H9 (cell line): ENCODE measurements around the gene DNASE1L2. TPM values are rescaled to one million over a fixed set of nuclear protein-coding genes. Genes with fewer than 3 reads are reported as not detected.

Experiments used
- DNase-seq: peaks from one replicate; pipeline ENCODE4 v3.0.0-alpha.2; 2017
- H2AFZ ChIP-seq: one replicate; pipeline ENCODE4 v1.6.1; 2013; ENCODE audit warnings: mild to moderate bottlenecking, low read length, control low read depth, moderate library complexity
- H2AK5ac ChIP-seq: 2 replicates; pipeline ENCODE4 v1.6.1; 2013; ENCODE audit warnings: low read length, control low read depth, mixed read lengths; ENCODE audit not compliant: insufficient read length
- H2BK120ac ChIP-seq: one replicate; pipeline ENCODE4 v1.6.1; 2013; ENCODE audit warnings: low read depth, mild to moderate bottlenecking, low read length, control low read depth, inconsistent platforms; ENCODE audit not compliant: poor library complexity, severe bottlenecking
- H2BK12ac ChIP-seq: 2 replicates; pipeline ENCODE4 v1.6.1; 2013; ENCODE audit warnings: low read length, control low read depth, mixed read lengths, low read depth; ENCODE audit not compliant: insufficient read length
- H2BK15ac ChIP-seq: 2 replicates; pipeline ENCODE4 v1.6.1; 2013; ENCODE audit warnings: low read depth, low read length, control low read depth
- H2BK20ac ChIP-seq: one replicate; pipeline ENCODE4 v1.6.1; 2013; ENCODE audit warnings: low read depth, mild to moderate bottlenecking, low read length, control low read depth, inconsistent platforms; ENCODE audit not compliant: poor library complexity, severe bottlenecking
- H2BK5ac ChIP-seq: 2 replicates; pipeline ENCODE4 v1.6.1; 2013; ENCODE audit warnings: low read length, control low read depth, mixed read lengths; ENCODE audit not compliant: insufficient read length
- H3K14ac ChIP-seq: 2 replicates; pipeline ENCODE4 v1.6.1; 2013; ENCODE audit warnings: low read length, control low read depth; ENCODE audit not compliant: insufficient read depth
- H3K18ac ChIP-seq: 2 replicates; pipeline ENCODE4 v1.6.1; 2013; ENCODE audit warnings: low read depth, mild to moderate bottlenecking, mixed read lengths, low read length, control low read depth; ENCODE audit not compliant: insufficient read length
- H3K23ac ChIP-seq: 2 replicates; pipeline ENCODE4 v1.6.1; 2013; ENCODE audit warnings: low read length, control low read depth, mixed read lengths, low read depth; ENCODE audit not compliant: insufficient read length
- H3K23me2 ChIP-seq: 2 replicates; pipeline ENCODE4 v1.6.1; 2013; ENCODE audit warnings: low read depth, mild to moderate bottlenecking, mixed read lengths, low read length, control low read depth; ENCODE audit not compliant: insufficient read length, poor library complexity, severe bottlenecking
- H3K27ac ChIP-seq: 2 replicates; pipeline ENCODE4 v1.5.1; 2013; ENCODE audit warnings: low read length, control low read depth, mixed read lengths, low read depth; ENCODE audit not compliant: insufficient read length
- H3K27me3 ChIP-seq: 2 replicates; pipeline ENCODE4 v1.6.1; 2013; ENCODE audit warnings: low read length, control low read depth, inconsistent platforms; ENCODE audit not compliant: insufficient read depth
- H3K4ac ChIP-seq: 2 replicates; pipeline ENCODE4 v1.6.1; 2013; ENCODE audit warnings: low read depth, mild to moderate bottlenecking, control low read depth, inconsistent platforms, low read length, moderate library complexity
- H3K4me1 ChIP-seq: 2 replicates; pipeline ENCODE4 v1.6.1; 2013; ENCODE audit warnings: low read length, control low read depth, inconsistent platforms; ENCODE audit not compliant: insufficient read depth
- H3K4me2 ChIP-seq: 2 replicates; pipeline ENCODE4 v1.6.1; 2013; ENCODE audit warnings: low read length, control low read depth, mixed read lengths; ENCODE audit not compliant: insufficient read length, insufficient read depth
- H3K56ac ChIP-seq: 2 replicates; pipeline ENCODE4 v1.6.1; 2013; ENCODE audit warnings: low read depth, mild to moderate bottlenecking, mixed read lengths, low read length, control low read depth; ENCODE audit not compliant: insufficient read length
- H3K79me1 ChIP-seq: 2 replicates; pipeline ENCODE4 v1.6.1; 2013; ENCODE audit warnings: low read depth, mild to moderate bottlenecking, moderate library complexity, low read length, control low read depth, inconsistent platforms; ENCODE audit not compliant: insufficient read depth, poor library complexity, severe bottlenecking
- H3K79me2 ChIP-seq: 2 replicates; pipeline ENCODE4 v1.6.1; 2013; ENCODE audit warnings: low read length, control low read depth, inconsistent platforms; ENCODE audit not compliant: insufficient read depth
- H3K9ac ChIP-seq: 2 replicates; pipeline ENCODE4 v1.6.1; 2013; ENCODE audit warnings: low read length, control low read depth, mixed read lengths; ENCODE audit not compliant: insufficient read length; ENCODE audit errors: extremely low read depth
- H3K9me3 ChIP-seq: one replicate; pipeline ENCODE4 v1.6.1; 2013; ENCODE audit warnings: low read depth, low read length, inconsistent platforms; ENCODE audit not compliant: control insufficient read depth
- H3T11ph ChIP-seq: one replicate; pipeline ENCODE4 v1.6.1; 2013; ENCODE audit warnings: mild to moderate bottlenecking, low read length, control low read depth, inconsistent platforms
- H4K20me1 ChIP-seq: one replicate; pipeline ENCODE4 v1.6.1; 2013; ENCODE audit not compliant: control insufficient read depth, insufficient read length, insufficient read depth
- H4K5ac ChIP-seq: 2 replicates; pipeline ENCODE4 v1.6.1; 2013; ENCODE audit warnings: low read depth, mild to moderate bottlenecking, mixed read lengths, low read length, control low read depth; ENCODE audit not compliant: insufficient read length
- H4K8ac ChIP-seq: replicated peaks from 2 replicates; pipeline ENCODE4 v1.6.1; 2013; ENCODE audit warnings: low read length, control low read depth, mixed read lengths, low read depth; ENCODE audit not compliant: insufficient read length
- H4K91ac ChIP-seq: 2 replicates; pipeline ENCODE4 v1.6.1; 2013; ENCODE audit warnings: low read depth, mild to moderate bottlenecking, moderate library complexity, mixed read lengths, low read length, control low read depth; ENCODE audit not compliant: insufficient read length
- H3K27ac Mint-ChIP-seq, 3 experiments: 2 replicates in 2 of 3; 3 replicates in 1 of 3; pipeline ENCODE4 v1.8.0; 2020 to 2021; ENCODE audit warnings: mixed read lengths in 3 of 3, mild to moderate bottlenecking in 1 of 3, moderate library complexity in 1 of 3
- H3K27me3 Mint-ChIP-seq: 2 replicates; pipeline ENCODE4 v1.8.0; 2021; ENCODE audit warnings: low read depth, mild to moderate bottlenecking, moderate library complexity, mixed read lengths
- H3K36me3 Mint-ChIP-seq, 3 experiments: 2 replicates in 2 of 3; 3 replicates in 1 of 3; pipeline ENCODE4 v1.8.0; 2020 to 2021; ENCODE audit warnings: low read depth in 3 of 3, mixed read lengths in 3 of 3; ENCODE audit not compliant: insufficient read depth in 1 of 3
- H3K4me1 Mint-ChIP-seq, 2 experiments: 2 replicates each; pipeline ENCODE4 v1.8.0; 2020; ENCODE audit warnings: mixed read lengths in 2 of 2
- H3K4me3 Mint-ChIP-seq, 2 experiments: 2 replicates in 1 of 2; 3 replicates in 1 of 2; pipeline ENCODE4 v1.8.0; 2020 to 2021; ENCODE audit warnings: mild to moderate bottlenecking in 2 of 2, mixed read lengths in 2 of 2, moderate library complexity in 1 of 2
- H3K9me3 Mint-ChIP-seq, 2 experiments: 2 replicates in 1 of 2; 3 replicates in 1 of 2; pipeline ENCODE4 v1.8.0; 2020; ENCODE audit warnings: mild to moderate bottlenecking in 2 of 2, mixed read lengths in 2 of 2, moderate library complexity in 1 of 2
- CTCF ChIP-seq: fragments of 200-600 bp; sonication (generic); conservative IDR thresholded peaks from 3 replicates; pipeline ENCODE4 v1.8.0; 2021; ENCODE audit warnings: antibody characterized with exemption, mild to moderate bottlenecking
- WGBS: extraction: QIAGEN DNeasy Blood & Tissue Kit; methylation state at CpG from one replicate; pipeline ENCODE4 v1.1.7; 2013; ENCODE audit warnings: missing lambda C conversion rate, low lambda C conversion rate, mixed read lengths; ENCODE audit not compliant: insufficient read length; ENCODE audit errors: extremely low coverage; 5-methylcytosine and 5-hydroxymethylcytosine counted together
- total RNA-seq: library from RNA; stranded (reverse); gene quantifications from 2 replicates; pipeline ENCODE4 v1.2.1, GENCODE V29; 2021

Gene DNASE1L2
- total RNA-seq, 1 experiment from 2014 or later, result 2.5 TPM

- Mint-ChIP-seq H3K27ac (no peak within 1 kb of the TSS), H3K4me3 (peak within 1 kb of the TSS; percentile 58 to 83), H3K27me3 (peaks cover 46% of the 10 kb centered on the region), H3K4me1 (peaks cover 4% of the 10 kb centered on the region in 2 experiments; a peak in 1 of 4 replicates), H3K9me3 (no peaks in the 10 kb centered on the region), H3K36me3 (no peaks in the 10 kb centered on the region)
- WGBS, result no CpG with 5 or more reads among the region's 129 CpGs
- H3K79me1 ChIP-seq, result no peaks in the 10 kb centered on the region
- no peak within 1 kb of the TSS for H3K14ac ChIP-seq
- H4K5ac ChIP-seq, result no peak within 1 kb of the TSS
- H3K27me3 ChIP-seq, result peaks cover 8% of the 10 kb centered on the region; the same call in 1 of the 2 replicates
- H3K23me2 ChIP-seq, result peaks cover 7% of the 10 kb centered on the region
- no peak within 1 kb of the TSS for H2BK5ac ChIP-seq
- H3K4me1 ChIP-seq, result no peaks in the 10 kb centered on the region
- no peak within 1 kb of the TSS for H3K27ac ChIP-seq
- no peak within 1 kb of the TSS for H3K4ac ChIP-seq
- no peak for DNase-seq
- H3K79me2 ChIP-seq, result no peaks in the 10 kb centered on the region
- no peak within 1 kb of the TSS for H2AK5ac ChIP-seq
- no peak for TF ChIP-seq CTCF
- no peak within 1 kb of the TSS for H3K56ac ChIP-seq
- no peak within 1 kb of the TSS for H2BK20ac ChIP-seq
- no peak within 1 kb of the TSS for H3K18ac ChIP-seq
- H3K9me3 ChIP-seq, result no peaks in the 10 kb centered on the region
- no peak within 1 kb of the TSS for H3K23ac ChIP-seq
- H2BK120ac ChIP-seq, result no peak within 1 kb of the TSS
- H4K91ac ChIP-seq, result no peak within 1 kb of the TSS
- H3K9ac ChIP-seq, result no peak within 1 kb of the TSS
- no peak within 1 kb of the TSS for H2BK15ac ChIP-seq
- no peak within 1 kb of the TSS for H2AFZ ChIP-seq
- no peak within 1 kb of the TSS for H2BK12ac ChIP-seq
- H4K20me1 ChIP-seq, result no peaks in the 10 kb centered on the region
- H3T11ph ChIP-seq, result no peak within 1 kb of the TSS
- H3K4me2 ChIP-seq, result peak within 1 kb of the TSS; percentile 42
- H4K8ac ChIP-seq, result no peak within 1 kb of the TSS
Measured at GRCh38 chr16:2196162-2196980, 39.9 kb upstream of the DNASE1L2 start, which contains the start of gene CASKIN1. Gene CASKIN1, minus strand, starts transcription at chr16:2196605. Its CDS starts 173 bp downstream, at chr16:2196432.
